Keratinocyte (primary cell): ENCODE results near the gene STRBP. TPM values are rescaled to one million over a fixed set of nuclear protein-coding genes. Genes with fewer than 3 reads are reported as not detected.

Source experiments
- DNase-seq: peaks from one replicate; pipeline ENCODE4 v3.0.0-alpha.2; 2011; ENCODE audit warnings: low read depth, missing footprints, low spot score
- FAIRE-seq: peaks from 2 replicates; lab custom pipeline; 2011; peaks lifted over from hg19 to GRCh38; lab: Jason Lieb, UNC
- H2AFZ ChIP-seq: 2 replicates; pipeline ENCODE4 v1.6.0; 2012; ENCODE audit warnings: low read length, control low read depth, inconsistent platforms; ENCODE audit not compliant: control insufficient read depth
- H3K27ac ChIP-seq: 2 replicates; pipeline ENCODE4 v1.5.1; 2011; ENCODE audit warnings: low read length; ENCODE audit not compliant: control insufficient read depth, insufficient read depth
- H3K27me3 ChIP-seq: 3 replicates; pipeline ENCODE4 v1.6.0; 2011; ENCODE audit warnings: low read length; ENCODE audit not compliant: control insufficient read depth, insufficient read depth; ENCODE audit errors: extremely low read depth
- H3K36me3 ChIP-seq, 2 experiments: 2 replicates in 1 of 2; 3 replicates in 1 of 2; pipeline ENCODE4 v1.5.1; 2011; ENCODE audit warnings: low read length in 2 of 2, mild to moderate bottlenecking in 1 of 2; ENCODE audit not compliant: control insufficient read depth in 2 of 2, insufficient read depth in 2 of 2; ENCODE audit errors: extremely low read depth in 1 of 2
- H3K4me1 ChIP-seq: 3 replicates; pipeline ENCODE4 v1.5.1; 2011; ENCODE audit warnings: low read length; ENCODE audit not compliant: control insufficient read depth, insufficient read depth; ENCODE audit errors: extremely low read depth
- H3K4me2 ChIP-seq: 3 replicates; pipeline ENCODE4 v1.6.0; 2011; ENCODE audit warnings: low read depth, low read length; ENCODE audit not compliant: control insufficient read depth, insufficient read depth; ENCODE audit errors: extremely low read depth
- H3K4me3 ChIP-seq, 3 experiments: fragments of 200-600 bp in 1 of 3; sonication (generic) in 1 of 3; 2 replicates in 2 of 3; 3 replicates in 1 of 3; pipeline ENCODE4 v1.5.1; 2011 to 2016; ENCODE audit warnings: low read length in 3 of 3, mild to moderate bottlenecking in 3 of 3, control low read depth in 2 of 3, inconsistent platforms in 1 of 3, low read depth in 1 of 3, mixed read lengths in 1 of 3, mixed run types in 1 of 3, moderate library complexity in 1 of 3; ENCODE audit not compliant: control insufficient read depth in 2 of 3, insufficient read depth in 2 of 3; ENCODE audit errors: extremely low read depth in 1 of 3
- H3K79me2 ChIP-seq: 2 replicates; pipeline ENCODE4 v1.6.0; 2012; ENCODE audit warnings: low read length; ENCODE audit not compliant: control insufficient read depth, insufficient read depth
- H3K9ac ChIP-seq: 3 replicates; pipeline ENCODE4 v1.6.0; 2011; ENCODE audit warnings: low read length; ENCODE audit not compliant: control insufficient read depth, insufficient read depth; ENCODE audit errors: extremely low read depth
- H3K9me1 ChIP-seq: 3 replicates; pipeline ENCODE4 v1.6.0; 2011; ENCODE audit warnings: low read length; ENCODE audit not compliant: control insufficient read depth, insufficient read depth; ENCODE audit errors: extremely low read depth
- H3K9me3 ChIP-seq: 2 replicates; pipeline ENCODE4 v1.5.1; 2012; ENCODE audit warnings: low read depth, low read length; ENCODE audit not compliant: control insufficient read depth
- H4K20me1 ChIP-seq: 3 replicates; pipeline ENCODE4 v1.6.0; 2011; ENCODE audit warnings: low read length; ENCODE audit not compliant: control insufficient read depth, insufficient read depth; ENCODE audit errors: extremely low read depth
- EZH2 ChIP-seq: IDR thresholded peaks from one replicate; pipeline ENCODE4 v1.6.1; 2012; ENCODE audit warnings: inconsistent platforms, mild to moderate bottlenecking, low read length, moderate library complexity
- dilution Hi-C: fragments of 300-500 bp; cut with MboI; formaldehyde crosslinking; loops from one replicate; pipeline ENCODE4 v1.7.0; 2020; ENCODE audit warnings: low sequenced_read_pairs; ENCODE audit not compliant: extremely low pct_ligation_motif_present
- polyA plus RNA-seq, 5 experiments: library from polyadenylated mRNA; depleted of rRNA in 3 of 5; stranded (reverse) in 3 of 5; stranded (forward) in 1 of 5; unstranded in 1 of 5; fragments of >200 nt; gene quantifications; 1 replicate in 1 of 5; 2 replicates in 3 of 5; 3 replicates in 1 of 5; pipeline versions ENCODE4 v1.2.1 to v1.2.3, GENCODE V29; 2011 to 2012; ENCODE audit warnings: missing spikeins in 2 of 5, low read depth in 1 of 5, low replicate concordance in 1 of 5
- TF ChIP-seq, protein P1 (sequence below), 3 experiments: IDR thresholded peaks in 1 of 3; conservative IDR thresholded peaks in 1 of 3; optimal IDR thresholded peaks in 1 of 3; 2 replicates in 2 of 3; 3 replicates in 1 of 3; pipeline versions ENCODE3 to v1.5.1; 2011; ENCODE audit warnings: low read length in 3 of 3, mild to moderate bottlenecking in 3 of 3, moderate library complexity in 2 of 3, control low read depth in 1 of 3, inconsistent platforms in 1 of 3; ENCODE audit not compliant: insufficient read depth in 2 of 3; ENCODE audit errors: extremely low read depth in 1 of 3

The STRBP gene
- polyA plus RNA-seq, 1 donor (not counting 4 experiments of a cell fraction or from before 2014, with no cell fraction given) = 11.3 TPM

DNA sequence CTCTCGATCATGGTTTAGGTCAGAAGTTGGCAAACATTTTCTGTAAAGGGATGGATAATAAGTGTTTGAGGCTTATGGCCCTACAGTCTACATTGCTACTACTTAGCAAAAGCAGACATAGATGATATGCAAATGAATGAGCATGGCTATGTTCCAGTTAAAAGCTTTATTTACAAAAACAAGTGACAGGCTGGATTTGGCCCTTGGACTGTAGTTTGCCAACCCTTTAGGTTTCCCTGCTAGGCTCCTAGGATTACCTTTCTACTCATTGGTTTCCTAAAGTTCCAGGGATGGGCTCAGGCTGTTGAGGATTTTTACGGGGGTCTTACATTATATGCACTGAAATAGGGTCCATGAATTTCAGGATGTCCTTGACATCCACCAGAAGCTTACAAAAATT, 177.4 kb downstream of the STRBP start:
- Histone ChIP-seq H4K20me1 (no peaks in the 10 kb centered on the region), H3K36me3 (peaks cover 11 to 13% of the 10 kb centered on the region in 2 experiments), H3K79me2 (no peaks in the 10 kb centered on the region), H3K4me1 (no peaks in the 10 kb centered on the region), H3K9me3 (no peaks in the 10 kb centered on the region), H2AFZ (no peak overlapping the region), H3K9ac (no peak overlapping the region), H3K4me2 (no peak overlapping the region), H3K27ac (no peak overlapping the region), H3K9me1 (no peaks in the 10 kb centered on the region), H3K27me3 (no peaks in the 10 kb centered on the region), H3K4me3 (no peak overlapping the region)
- dilution Hi-C loops = no loop called here
- TF ChIP-seq, protein P1, sequence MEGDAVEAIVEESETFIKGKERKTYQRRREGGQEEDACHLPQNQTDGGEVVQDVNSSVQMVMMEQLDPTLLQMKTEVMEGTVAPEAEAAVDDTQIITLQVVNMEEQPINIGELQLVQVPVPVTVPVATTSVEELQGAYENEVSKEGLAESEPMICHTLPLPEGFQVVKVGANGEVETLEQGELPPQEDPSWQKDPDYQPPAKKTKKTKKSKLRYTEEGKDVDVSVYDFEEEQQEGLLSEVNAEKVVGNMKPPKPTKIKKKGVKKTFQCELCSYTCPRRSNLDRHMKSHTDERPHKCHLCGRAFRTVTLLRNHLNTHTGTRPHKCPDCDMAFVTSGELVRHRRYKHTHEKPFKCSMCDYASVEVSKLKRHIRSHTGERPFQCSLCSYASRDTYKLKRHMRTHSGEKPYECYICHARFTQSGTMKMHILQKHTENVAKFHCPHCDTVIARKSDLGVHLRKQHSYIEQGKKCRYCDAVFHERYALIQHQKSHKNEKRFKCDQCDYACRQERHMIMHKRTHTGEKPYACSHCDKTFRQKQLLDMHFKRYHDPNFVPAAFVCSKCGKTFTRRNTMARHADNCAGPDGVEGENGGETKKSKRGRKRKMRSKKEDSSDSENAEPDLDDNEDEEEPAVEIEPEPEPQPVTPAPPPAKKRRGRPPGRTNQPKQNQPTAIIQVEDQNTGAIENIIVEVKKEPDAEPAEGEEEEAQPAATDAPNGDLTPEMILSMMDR (optimal IDR thresholded peaks at IDR 0.05 in 1 of 3, IDR thresholded peaks at IDR 0.05 in 1 of 3, conservative IDR thresholded peaks at IDR 0.05 in 1 of 3; ENCODE audit: extremely low read depth in 1 of 3, insufficient read depth in 2 of 3, low read length in 3 of 3) = no peak
- no peak for TF ChIP-seq EZH2
- DNase-seq (no peak), FAIRE-seq (no peak)

DNA sequence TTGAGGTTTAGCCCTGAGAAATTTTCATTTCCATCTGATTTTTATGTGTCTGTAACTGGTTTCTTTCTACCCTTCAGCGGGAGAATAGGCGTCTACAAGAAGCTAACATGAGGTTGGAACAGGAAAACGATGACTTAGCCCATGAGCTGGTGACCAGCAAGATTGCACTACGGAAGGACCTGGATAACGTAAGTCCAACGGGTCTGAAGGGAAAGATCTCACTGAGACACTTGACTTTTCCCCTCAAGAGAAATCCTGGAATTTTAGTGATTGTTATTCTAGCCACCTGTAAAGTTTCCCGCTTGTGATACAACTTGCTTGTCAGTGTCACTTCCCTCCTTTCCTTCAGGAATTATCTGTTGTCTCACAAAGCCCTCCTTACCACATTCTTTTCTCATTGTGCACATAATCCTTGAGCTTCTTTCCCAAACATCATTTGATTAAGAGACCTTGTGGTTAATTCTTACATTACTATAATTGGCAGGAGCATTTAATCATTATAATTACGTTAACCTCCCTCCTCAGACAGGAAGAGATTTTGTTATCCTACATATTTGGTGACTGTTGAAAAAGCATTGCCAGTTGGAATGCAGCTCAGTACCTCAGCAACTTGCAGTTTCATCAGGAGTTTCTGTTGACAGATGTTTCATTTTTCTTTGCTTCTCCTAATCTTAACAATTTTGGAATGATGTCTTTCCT, 178.0 kb downstream of the STRBP start:
- no peak for TF ChIP-seq EZH2
- TF ChIP-seq, protein P1 (optimal IDR thresholded peaks at IDR 0.05 in 1 of 3, IDR thresholded peaks at IDR 0.05 in 1 of 3, conservative IDR thresholded peaks at IDR 0.05 in 1 of 3; ENCODE audit: extremely low read depth in 1 of 3, insufficient read depth in 2 of 3, low read length in 3 of 3) = no peak
- Histone ChIP-seq H3K27ac (no peak overlapping the region), H2AFZ (no peak overlapping the region), H3K27me3 (no peaks in the 10 kb centered on the region), H3K9ac (no peak overlapping the region), H3K9me1 (no peaks in the 10 kb centered on the region), H3K4me1 (no peaks in the 10 kb centered on the region), H3K9me3 (no peaks in the 10 kb centered on the region), H3K36me3 (peaks cover 11 to 15% of the 10 kb centered on the region in 2 experiments), H3K4me3 (no peak overlapping the region), H4K20me1 (no peaks in the 10 kb centered on the region), H3K79me2 (no peaks in the 10 kb centered on the region), H3K4me2 (no peak overlapping the region)
- DNase-seq = no peak
- dilution Hi-C loops = no loop called here
- no peak for FAIRE-seq
